GM23338 (cell line): ENCODE results near the gene NECTIN1.

Source experiments
- CTCF ChIP-seq, 2 experiments: fragments of 200-600 bp in 1 of 2; sonication (generic) in 1 of 2; conservative IDR thresholded peaks; 2 replicates each; pipeline versions ENCODE4 v1.5.1 to v1.6.1; 2016 to 2017; ENCODE audit warnings: antibody characterized with exemption in 2 of 2, low read depth in 2 of 2, mild to moderate bottlenecking in 2 of 2, moderate library complexity in 1 of 2
- EZH2 ChIP-seq: fragments of 200-600 bp; sonication (generic); IDR thresholded peaks from one replicate; pipeline ENCODE4 v1.8.0; 2017; ENCODE audit warnings: antibody characterized with exemption, mild to moderate bottlenecking, low read depth; ENCODE audit not compliant: unreplicated experiment
- POLR2AphosphoS5 ChIP-seq: IDR thresholded peaks from 2 replicates; pipeline ENCODE4 v1.6.1; 2016; ENCODE audit warnings: antibody characterized with exemption, low read depth
- REST ChIP-seq: IDR thresholded peaks from one replicate; pipeline ENCODE4 v1.6.1; 2018; ENCODE audit warnings: antibody characterized with exemption; ENCODE audit not compliant: unreplicated experiment

GRCh38 chr11:119710417-119710816 is 18.6 kb downstream of the NECTIN1 start:
- TF ChIP-seq POLR2AphosphoS5 (no peak), CTCF (conservative IDR thresholded peaks at IDR 0.05; ENCODE audit: low read depth in 2 of 2) (no peak), REST (no peak), EZH2 (no peak)
